ENCODE measurements around the gene KSR2. TPM values are rescaled to one million over a fixed set of nuclear protein-coding genes. Genes with fewer than 3 reads are reported as not detected.
"Not testable (repeated sequence)": the region's sequence is repeated elsewhere in the genome, so short reads cannot be mapped to it uniquely, and the experiment has no call there.

The KSR2 gene
- total and polyA plus RNA-seq, 7 donors: under 0.01 to 0.04 (median 0.02) TPM; not detected in 2

DNA sequence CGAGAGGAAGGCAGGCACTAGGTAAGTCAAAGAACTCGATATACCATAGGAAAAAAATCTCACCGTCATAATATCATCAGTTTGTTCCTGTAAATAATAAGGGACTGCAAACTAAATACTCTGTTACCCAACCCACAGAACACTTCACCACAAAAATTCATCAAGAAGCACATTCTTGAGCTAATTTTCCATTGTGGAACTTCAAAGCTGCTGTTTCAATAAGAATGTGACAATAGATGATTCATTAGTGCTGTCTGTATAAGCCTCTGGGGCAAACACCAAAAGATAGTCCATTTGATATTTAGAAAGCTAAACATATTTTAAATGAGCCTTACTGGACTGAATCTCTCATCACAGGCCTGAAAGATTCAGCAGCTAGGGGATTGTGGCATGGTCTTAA is 219.4 kb downstream of the KSR2 start:
- H3K9me3 ChIP-seq: no peaks in the 10 kb centered on the region
- no peak overlapping the region for H3K4me3 ChIP-seq
- intact Hi-C loops (cut with DNase I): no loop called here
- H3K27ac ChIP-seq: no peak overlapping the region
- H3K27me3 ChIP-seq (ENCODE audit: insufficient read depth in 3 of 3, low read length in 2 of 3): peaks cover 0 to 3% (median 0%) of the 10 kb centered on the region in 3 donors
- DNase-seq (no peak), ATAC-seq (no peak)
- no peak for TF ChIP-seq CTCF (IDR thresholded peaks at IDR 0.05)
- WGBS, 3 donors: 75 to 84% (median 84%) methylated on average over 3 of the region's 3 CpGs
- no peaks in the 10 kb centered on the region for H3K4me1 ChIP-seq
- no peaks in the 10 kb centered on the region for H3K36me3 ChIP-seq (ENCODE audit: insufficient read depth in 1 of 2, low read depth in 1 of 2)

DNA sequence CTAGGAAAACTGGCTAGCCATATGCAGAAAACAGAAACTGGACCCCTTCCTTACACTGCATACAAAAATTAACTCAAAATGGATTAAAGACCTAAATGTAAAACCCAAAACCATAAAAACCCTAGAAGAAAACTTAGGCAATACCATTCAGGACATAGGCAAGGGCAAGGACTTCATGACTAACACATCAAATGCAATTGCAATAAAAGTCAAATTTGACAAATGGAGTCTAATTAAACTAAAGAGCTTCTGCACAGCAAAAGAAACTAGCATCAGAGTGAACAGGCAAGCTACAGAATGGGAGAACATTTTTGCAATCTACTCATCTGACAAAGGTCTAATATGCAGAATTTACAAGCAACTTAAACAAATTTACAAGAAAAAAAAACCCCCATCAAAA is 222.4 kb downstream of the KSR2 start:
- H3K4me3 ChIP-seq; H3K27me3 ChIP-seq (ENCODE audit: insufficient read depth in 3 of 3, low read length in 2 of 3); DNase-seq; H3K4me1 ChIP-seq; H3K27ac ChIP-seq; H3K36me3 ChIP-seq (ENCODE audit: insufficient read depth in 1 of 2, low read depth in 1 of 2); intact Hi-C loops (cut with DNase I); H3K9me3 ChIP-seq; ATAC-seq: not testable (repeated sequence)

DNA sequence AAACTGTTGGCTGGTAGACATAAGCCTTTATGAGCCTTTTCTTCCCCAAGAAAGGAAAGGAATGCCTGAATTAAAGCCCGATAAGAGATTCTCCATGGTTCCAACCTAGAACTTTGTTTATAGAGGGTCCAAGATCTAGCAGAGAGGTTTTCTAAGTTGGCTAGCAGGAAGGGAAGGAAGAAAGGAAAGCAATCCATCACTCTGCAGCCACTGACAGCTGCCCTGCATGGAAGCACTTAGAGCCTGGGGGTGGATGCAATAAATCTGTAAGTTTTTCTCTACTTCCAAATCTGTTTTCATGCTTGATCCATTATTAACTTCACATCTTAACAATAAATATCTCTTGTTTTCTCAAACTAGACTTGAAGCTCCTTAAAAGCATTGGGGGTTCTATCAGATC is 224.4 kb downstream of the KSR2 start:
- WGBS, 3 donors: 0 to 51% (median 16%) methylated on average over 1 of the region's 1 CpG
- no peak overlapping the region for H3K27ac ChIP-seq
- ATAC-seq (no peak), DNase-seq (no peak)
- TF ChIP-seq CTCF (IDR thresholded peaks at IDR 0.05): no peak
- no peak overlapping the region for H3K4me3 ChIP-seq
- H3K4me1 ChIP-seq: no peaks in the 10 kb centered on the region
- intact Hi-C loops (cut with DNase I): no loop called here
- H3K9me3 ChIP-seq: no peaks in the 10 kb centered on the region
- peaks cover 0 to 1% (median 0%) of the 10 kb centered on the region in 3 donors for H3K27me3 ChIP-seq (ENCODE audit: insufficient read depth in 3 of 3, low read length in 2 of 3)
- no peaks in the 10 kb centered on the region for H3K36me3 ChIP-seq (ENCODE audit: insufficient read depth in 1 of 2, low read depth in 1 of 2)

- 80 to 90% (median 81%) methylated on average over 1 of the region's 1 CpG for WGBS, 3 donors
- Histone ChIP-seq H3K4me1 (no peaks in the 10 kb centered on the region), H3K9me3 (no peaks in the 10 kb centered on the region), H3K27ac (no peak overlapping the region), H3K4me3 (no peak overlapping the region), H3K36me3 (ENCODE audit: insufficient read depth in 1 of 2, low read depth in 1 of 2) (no peaks in the 10 kb centered on the region), H3K27me3 (ENCODE audit: insufficient read depth in 3 of 3, low read length in 2 of 3) (no peaks in the 10 kb centered on the region)
- DNase-seq (no peak), ATAC-seq (no peak)
- no peak for TF ChIP-seq CTCF (IDR thresholded peaks at IDR 0.05)
- intact Hi-C loops (cut with DNase I): no loop called here
Measured at GRCh38 chr12:117743761-117744160, 225.0 kb downstream of the KSR2 start.

DNA sequence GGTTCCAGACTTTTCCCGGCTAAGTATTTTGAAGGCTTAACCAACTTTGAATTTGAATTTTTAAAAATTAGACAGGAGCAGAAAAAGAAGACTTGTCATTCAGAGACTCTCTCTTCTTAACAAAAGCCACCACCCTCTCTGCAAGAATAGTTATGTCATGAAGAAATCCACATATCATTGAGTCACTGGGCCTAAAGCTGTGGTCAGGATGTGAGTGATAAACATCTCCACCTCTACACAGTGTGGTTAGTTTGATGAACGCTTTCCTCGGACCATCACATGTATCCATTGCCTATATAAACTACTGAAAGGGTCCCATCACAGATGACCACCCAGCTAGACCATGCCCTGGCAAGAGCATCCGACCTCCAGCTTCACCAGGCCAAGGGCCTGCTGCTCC is 226.1 kb downstream of the KSR2 start:
- ATAC-seq (no peak), DNase-seq (no peak)
- whole genome bisulfite sequencing, 3 donors: 78 to 84% (median 82%) methylated on average over 4 of the region's 4 CpGs
- H3K4me3 ChIP-seq: no peak overlapping the region
- H3K36me3 ChIP-seq (ENCODE audit: insufficient read depth in 1 of 2, low read depth in 1 of 2): no peaks in the 10 kb centered on the region
- no peaks in the 10 kb centered on the region for H3K9me3 ChIP-seq
- no peak overlapping the region for H3K27ac ChIP-seq
- H3K27me3 ChIP-seq (ENCODE audit: insufficient read depth in 3 of 3, low read length in 2 of 3): no peaks in the 10 kb centered on the region
- TF ChIP-seq CTCF (IDR thresholded peaks at IDR 0.05): no peak
- H3K4me1 ChIP-seq: no peaks in the 10 kb centered on the region
- intact Hi-C loops (cut with DNase I): no loop called here

Data from psoas muscle (tissue), 8 donors.